Glomerular visceral epithelial cell (primary cell): ENCODE results near the gene PRSS48.
A peak's percentile ranks its signal among the peaks of the same experiment; 100 is the strongest.
"Not testable (repeated sequence)": the region's sequence is repeated elsewhere in the genome, so short reads cannot be mapped to it uniquely, and the experiment has no call there.

ENCODE experiments used
- DNase-seq: peaks from one replicate; pipeline ENCODE4 v3.0.0-alpha.2; 2016; ENCODE audit errors: extremely low spot score

Gene PRSS48

GRCh38 chr4:151260526-151260925 lies 16.4 kb upstream of the PRSS48 start:
- peak; percentile 69 for DNase-seq

- DNase-seq: no peak
Observed at GRCh38 chr4:151263455-151263854, 13.5 kb upstream of the PRSS48 start.

GRCh38 chr4:151266497-151266896 lies 10.5 kb upstream of the PRSS48 start:
- no peak for DNase-seq

GRCh38 chr4:151267104-151267503 lies 9.9 kb upstream of the PRSS48 start:
- no peak for DNase-seq

- no peak for DNase-seq
Observed at GRCh38 chr4:151267822-151268535, 9.0 kb upstream of the PRSS48 start.

- not testable (repeated sequence) for DNase-seq
Observed at GRCh38 chr4:151268905-151269304, 8.1 kb upstream of the PRSS48 start.

- DNase-seq: no peak
Observed at GRCh38 chr4:151284534-151285245, 7.7 kb downstream of the PRSS48 start.

GRCh38 chr4:151287409-151287808 lies 10.4 kb downstream of the PRSS48 start:
- DNase-seq: peak; percentile 8

GRCh38 chr4:151291485-151291884 lies 14.5 kb downstream of the PRSS48 start:
- no peak for DNase-seq

GRCh38 chr4:151292038-151292437 lies 15.1 kb downstream of the PRSS48 start:
- DNase-seq: no peak

GRCh38 chr4:151294833-151295496 lies 18.0 kb downstream of the PRSS48 start:
- DNase-seq: no peak

GRCh38 chr4:151296227-151296626 lies 19.3 kb downstream of the PRSS48 start:
- no peak for DNase-seq

GRCh38 chr4:151297170-151297569 lies 20.2 kb downstream of the PRSS48 start:
- no peak for DNase-seq

GRCh38 chr4:151302432-151302831 lies 25.5 kb downstream of the PRSS48 start:
- no peak for DNase-seq

- DNase-seq: no peak
Observed at GRCh38 chr4:151304226-151304625, 27.3 kb downstream of the PRSS48 start.

- no peak for DNase-seq
Observed at GRCh38 chr4:151304755-151305154, 27.8 kb downstream of the PRSS48 start.

- no peak for DNase-seq
Observed at GRCh38 chr4:151310124-151310728, 33.3 kb downstream of the PRSS48 start.

- no peak for DNase-seq
Observed at GRCh38 chr4:151313306-151314009, 36.5 kb downstream of the PRSS48 start.

- no peak for DNase-seq
Observed at GRCh38 chr4:151314010-151314355, 37.0 kb downstream of the PRSS48 start.

- DNase-seq: no peak
Observed at GRCh38 chr4:151314479-151314878, 37.5 kb downstream of the PRSS48 start.

- DNase-seq: peak; percentile 21
Observed at GRCh38 chr4:151315212-151315886, 38.4 kb downstream of the PRSS48 start.
